H1 (cell line): Measurements from ENCODE around the gene SH2B3. TPM values are rescaled to one million over a fixed set of nuclear protein-coding genes. Genes with fewer than 3 reads are reported as not detected.

Source experiments
- CTCF ChIA-PET: fragments of 300-600 bp; sonication (Branson Sonifier 250); formaldehyde crosslinking; loops from one replicate; lab custom pipeline; 2021; ENCODE audit not compliant: partially characterized antibody; lab: Charles Lee
- POLR2A ChIA-PET: fragments of 300-600 bp; sonication (Branson Sonifier 250); formaldehyde crosslinking; loops from one replicate; lab custom pipeline; 2021; ENCODE audit warnings: inconsistent platforms; ENCODE audit not compliant: partially characterized antibody; lab: Charles Lee
- DNase-seq, 2 experiments: peaks; one replicate each; pipeline versions ENCODE4 v3.0.0 to v3.0.0-alpha.2; 2010 to 2022; ENCODE audit warnings: low spot score in 2 of 2, low read depth in 1 of 2, mixed read lengths in 1 of 2
- FAIRE-seq: peaks from 2 replicates; lab custom pipeline; 2011; peaks lifted over from hg19 to GRCh38; lab: Jason Lieb, UNC
- H2AFZ ChIP-seq: 2 replicates; pipeline ENCODE4 v1.8.1; 2012; ENCODE audit warnings: low read length, inconsistent platforms
- H2AK5ac ChIP-seq: 2 replicates; pipeline ENCODE4 v1.6.1; 2013; ENCODE audit warnings: low read depth, low read length
- H2BK120ac ChIP-seq: replicated peaks from 2 replicates; pipeline ENCODE3; 2013; ENCODE audit warnings: low read depth, low read length, inconsistent platforms
- H2BK12ac ChIP-seq: 2 replicates; pipeline ENCODE4 v1.6.1; 2013; ENCODE audit warnings: low read depth, low read length
- H2BK15ac ChIP-seq: 2 replicates; pipeline ENCODE4 v1.6.1; 2013; ENCODE audit warnings: low read length
- H2BK20ac ChIP-seq: 2 replicates; pipeline ENCODE4 v1.6.1; 2013; ENCODE audit warnings: low read length
- H2BK5ac ChIP-seq: 2 replicates; pipeline ENCODE4 v1.6.1; 2013; ENCODE audit warnings: low read depth, low read length
- H3K14ac ChIP-seq: 2 replicates; pipeline ENCODE4 v1.6.1; 2013; ENCODE audit warnings: inconsistent platforms; ENCODE audit not compliant: insufficient read length
- H3K18ac ChIP-seq: 2 replicates; pipeline ENCODE4 v1.6.1; 2013; ENCODE audit warnings: low read length; ENCODE audit errors: extremely low read depth
- H3K23ac ChIP-seq: 2 replicates; pipeline ENCODE4 v1.6.1; 2013; ENCODE audit warnings: inconsistent platforms; ENCODE audit not compliant: insufficient read length
- H3K23me2 ChIP-seq: 2 replicates; pipeline ENCODE4 v1.6.1; 2013; ENCODE audit warnings: low read depth, low read length
- H3K27ac ChIP-seq: 2 replicates; pipeline ENCODE4 v1.6.1; 2011; ENCODE audit warnings: low read depth, low read length, inconsistent platforms
- H3K27me3 ChIP-seq, 4 experiments: replicated peaks in 1 of 4; 1 replicate in 1 of 4; 2 replicates in 3 of 4; pipeline versions ENCODE4 v1.6.1 to v1.8.1; 2011 to 2013; ENCODE audit warnings: low read length in 3 of 4, mild to moderate bottlenecking in 3 of 4, inconsistent platforms in 2 of 4, mixed read lengths in 2 of 4, moderate library complexity in 1 of 4; ENCODE audit not compliant: control insufficient read depth in 3 of 4, insufficient read depth in 3 of 4; ENCODE audit errors: extremely low read depth in 1 of 4
- H3K36me3 ChIP-seq, 4 experiments: 2 replicates each; pipeline versions ENCODE4 v1.6.1 to v1.8.1; 2011 to 2013; ENCODE audit warnings: mild to moderate bottlenecking in 4 of 4, low read length in 3 of 4, moderate library complexity in 2 of 4, control low read depth in 1 of 4, inconsistent platforms in 1 of 4; ENCODE audit not compliant: insufficient read depth in 4 of 4, control insufficient read depth in 2 of 4
- H3K4ac ChIP-seq: replicated peaks from 2 replicates; pipeline ENCODE3; 2013; ENCODE audit warnings: low read length, low read depth, mixed read lengths, inconsistent platforms; ENCODE audit not compliant: insufficient read length
- H3K4me1 ChIP-seq, 4 experiments: replicated peaks in 1 of 4; 1 replicate in 1 of 4; 2 replicates in 3 of 4; pipeline versions ENCODE4 v1.6.1 to v1.8.1; 2011 to 2013; ENCODE audit warnings: low read length in 3 of 4, inconsistent platforms in 2 of 4, mixed read lengths in 1 of 4; ENCODE audit not compliant: insufficient read depth in 4 of 4, control insufficient read depth in 3 of 4
- H3K4me2 ChIP-seq, 2 experiments: 2 replicates each; pipeline versions ENCODE4 v1.6.1 to v1.8.1; 2011 to 2013; ENCODE audit warnings: low read depth in 2 of 2, low read length in 2 of 2, control low read depth in 1 of 2, inconsistent platforms in 1 of 2, mild to moderate bottlenecking in 1 of 2; ENCODE audit not compliant: insufficient read depth in 1 of 2
- H3K4me3 ChIP-seq, 4 experiments: fragments of 200-600, 300-600 bp in 1 of 4; sonication (generic), shearing (Covaris generic), sonication (Bioruptor Twin) in 1 of 4; 2 replicates each; pipeline versions ENCODE4 v1.5.1 to v1.8.1; 2011 to 2016; ENCODE audit warnings: low read length in 4 of 4, low read depth in 3 of 4, control low read depth in 2 of 4, inconsistent platforms in 2 of 4, mild to moderate bottlenecking in 2 of 4, mixed read lengths in 1 of 4, moderate library complexity in 1 of 4; ENCODE audit not compliant: insufficient read depth in 2 of 4; ENCODE audit errors: extremely low read depth in 1 of 4
- H3K56ac ChIP-seq: replicated peaks from 2 replicates; pipeline ENCODE3; 2013; ENCODE audit warnings: low read depth, mild to moderate bottlenecking, mixed read lengths, low read length, inconsistent platforms; ENCODE audit not compliant: insufficient read length
- H3K79me1 ChIP-seq: 2 replicates; pipeline ENCODE4 v1.6.1; 2013; ENCODE audit warnings: low read depth, low read length, control low read depth
- H3K79me2 ChIP-seq, 2 experiments: 2 replicates each; pipeline versions ENCODE4 v1.6.1 to v1.8.1; 2012 to 2013; ENCODE audit warnings: low read length in 2 of 2, mild to moderate bottlenecking in 2 of 2, inconsistent platforms in 1 of 2; ENCODE audit not compliant: insufficient read depth in 2 of 2, control insufficient read depth in 1 of 2
- H3K9ac ChIP-seq, 4 experiments: replicated peaks in 1 of 4; 1 replicate in 1 of 4; 2 replicates in 3 of 4; pipeline versions ENCODE4 v1.6.1 to v1.8.1; 2011 to 2013; ENCODE audit warnings: low read depth in 3 of 4, low read length in 3 of 4, control low read depth in 2 of 4, mild to moderate bottlenecking in 2 of 4, moderate library complexity in 2 of 4, inconsistent platforms in 1 of 4; ENCODE audit errors: extremely low read depth in 1 of 4
- H3K9me3 ChIP-seq, 2 experiments: 2 replicates each; pipeline versions ENCODE4 v1.6.1 to v1.8.1; 2012 to 2013; ENCODE audit warnings: mild to moderate bottlenecking in 2 of 2, moderate library complexity in 2 of 2, control low read depth in 1 of 2, inconsistent platforms in 1 of 2, low read depth in 1 of 2, low read length in 1 of 2, mixed read lengths in 1 of 2; ENCODE audit not compliant: insufficient read depth in 2 of 2
- H4K20me1 ChIP-seq, 2 experiments: replicated peaks in 1 of 2; 2 replicates each; pipeline versions ENCODE3 to v1.8.1; 2011 to 2013; ENCODE audit warnings: inconsistent platforms in 2 of 2, low read length in 2 of 2, mild to moderate bottlenecking in 1 of 2; ENCODE audit not compliant: insufficient read depth in 2 of 2, control insufficient read depth in 1 of 2
- H4K5ac ChIP-seq: 2 replicates; pipeline ENCODE4 v1.6.1; 2013; ENCODE audit warnings: low read length, low read depth, mixed read lengths, inconsistent platforms; ENCODE audit not compliant: insufficient read length
- H4K8ac ChIP-seq: 2 replicates; pipeline ENCODE4 v1.8.0; 2013; ENCODE audit warnings: mild to moderate bottlenecking, moderate library complexity, low read length, inconsistent platforms; ENCODE audit not compliant: insufficient read depth; ENCODE audit errors: extremely low read depth
- H4K91ac ChIP-seq: replicated peaks from 2 replicates; pipeline ENCODE3; 2013; ENCODE audit warnings: low read length, mixed read lengths, inconsistent platforms; ENCODE audit not compliant: insufficient read length
- CBX5 ChIP-seq: fragments of 300-800, 300-1000 bp; sonication (generic); IDR thresholded peaks from 2 replicates; pipeline ENCODE4 v1.7.1; 2016; ENCODE audit warnings: antibody characterized with exemption, low read length, low read depth
- WGBS, 2 experiments: shearing (Covaris generic) in 1 of 2; methylation state at CpG; one replicate each; pipeline versions ENCODE4 v1.1.6 to v1.1.7; 2013 to 2015; ENCODE audit warnings: low lambda C conversion rate in 2 of 2, mixed read lengths in 2 of 2, inconsistent platforms in 1 of 2, low coverage in 1 of 2, missing lambda C conversion rate in 1 of 2; ENCODE audit not compliant: insufficient replicate concordance in 2 of 2, insufficient coverage in 1 of 2, insufficient read length in 1 of 2; ENCODE audit errors: extremely low coverage in 1 of 2, missing lambda C conversion rate in 1 of 2; 5-methylcytosine and 5-hydroxymethylcytosine counted together
- polyA plus RNA-seq, 7 experiments: library from polyadenylated mRNA; depleted of rRNA in 3 of 7; stranded (reverse) in 5 of 7; unstranded in 2 of 7; fragments of >200 nt in 5 of 7; fragments of 200-250 nt in 2 of 7; gene quantifications; 1 replicate in 5 of 7; 2 replicates in 1 of 7; 4 replicates in 1 of 7; pipeline versions ENCODE4 v1.2.1 to v1.2.3, GENCODE V29; 2011 to 2013; ENCODE audit warnings: missing spikeins in 2 of 7, mixed read lengths in 2 of 7
- total RNA-seq: library from RNA; stranded (reverse); fragmentation: NEBNext Ultra II Directional; extraction: Animal tissue kit (Norgen Biotek cat#: 25700); gene quantifications from 2 replicates; pipeline ENCODE4 v1.2.1, GENCODE V29; 2021

Gene SH2B3
- total and polyA plus RNA-seq, 2 of the 8 experiments (the other 6 are each of a cell fraction or from before 2014, with no cell fraction given), result 20.8 to 34.1 TPM

- no peak overlapping the region for H3K4me2 ChIP-seq
- no peaks in the 10 kb centered on the region for H3K23me2 ChIP-seq
- 0 out of 2 replicates have a peak overlapping the region, but pooled peaks have one; percentile 4 for H4K8ac ChIP-seq
- no peak overlapping the region; a peak in 1 of 7 replicates for H3K9ac ChIP-seq
- no peak overlapping the region for H2AFZ ChIP-seq
- peaks cover 0 to 3% (median 0%) of the 10 kb centered on the region in 4 experiments; a peak in 3 of 8 replicates for H3K36me3 ChIP-seq
- no peak overlapping the region for H2AK5ac ChIP-seq
- CTCF ChIA-PET, result interaction anchor here (0.6 to 2.5 kb wide), 3 partner anchors 31 to 86 kb away, joined by 3 to 11 read pairs (median 3); no protein-coding TSS in a partner anchor
- H2BK15ac ChIP-seq, result no peak overlapping the region
- no peak overlapping the region for H2BK12ac ChIP-seq
- FAIRE-seq (no peak), DNase-seq (no peak)
- H2BK120ac ChIP-seq, result no peak overlapping the region
- no peak overlapping the region for H3K4me3 ChIP-seq
- no peaks in the 10 kb centered on the region for H4K20me1 ChIP-seq
- no peaks in the 10 kb centered on the region for H3K79me2 ChIP-seq
- WGBS, 2 experiments, result 88% methylated on average over 17 of the region's 18 CpGs; no CpG with 5 or more reads in 1 of the 2 experiments
- no peak overlapping the region for H3K14ac ChIP-seq
- H2BK5ac ChIP-seq, result no peak overlapping the region
- no peak overlapping the region for H4K91ac ChIP-seq
- no peak overlapping the region for H4K5ac ChIP-seq
- H3K4me1 ChIP-seq, result no peaks in the 10 kb centered on the region
- H3K27ac ChIP-seq, result no peak overlapping the region
- POLR2A ChIA-PET, result interaction anchor here (1.8 to 3.5 kb wide), 3 partner anchors 7 to 43 kb away, joined by 3 to 27 read pairs (median 5); partner anchors contain the start of gene PHETA1
- no peak overlapping the region for H3K4ac ChIP-seq
- H3K27me3 ChIP-seq, result no peaks in the 10 kb centered on the region
- no peak overlapping the region for H3K18ac ChIP-seq
- TF ChIP-seq CBX5, result no peak
- H3K56ac ChIP-seq, result no peak overlapping the region
- no peak overlapping the region for H3K23ac ChIP-seq
- H3K9me3 ChIP-seq, result no peaks in the 10 kb centered on the region
- no peak overlapping the region for H2BK20ac ChIP-seq
- H3K79me1 ChIP-seq, result no peaks in the 10 kb centered on the region
These were observed 43.8 kb upstream of the SH2B3 start for GRCh38 chr12:111361717-111362576.
